Epithelial cell of proximal tubule (primary cell): ENCODE data around the gene PTBP1. TPM values are rescaled to one million over a fixed set of nuclear protein-coding genes. Genes with fewer than 3 reads are reported as not detected.

Experiments used
- DNase-seq: peaks from one replicate; pipeline ENCODE4 v3.0.0-alpha.2; 2011; ENCODE audit warnings: low read depth
- H3K4me3 ChIP-seq: 2 replicates; pipeline ENCODE4 v1.5.1; 2011; ENCODE audit warnings: low read depth, mild to moderate bottlenecking, low read length
- CTCF ChIP-seq: conservative IDR thresholded peaks from 2 replicates; pipeline ENCODE4 v1.5.1; 2012; ENCODE audit warnings: low read depth, mild to moderate bottlenecking, low read length
- total RNA-seq: library from RNA; depleted of rRNA; stranded (reverse); fragments of >200 nt; gene quantifications from 2 replicates; pipeline ENCODE4 v1.2.3, GENCODE V29; 2015

Gene PTBP1
- total RNA-seq, 1 donor from 2014 or later = 186 TPM

- no peak for DNase-seq
- H3K4me3 ChIP-seq = no peak overlapping the region
- TF ChIP-seq CTCF = no peak
Measured at GRCh38 chr19:791007-791566, 6.2 kb upstream of the PTBP1 start.

DNA sequence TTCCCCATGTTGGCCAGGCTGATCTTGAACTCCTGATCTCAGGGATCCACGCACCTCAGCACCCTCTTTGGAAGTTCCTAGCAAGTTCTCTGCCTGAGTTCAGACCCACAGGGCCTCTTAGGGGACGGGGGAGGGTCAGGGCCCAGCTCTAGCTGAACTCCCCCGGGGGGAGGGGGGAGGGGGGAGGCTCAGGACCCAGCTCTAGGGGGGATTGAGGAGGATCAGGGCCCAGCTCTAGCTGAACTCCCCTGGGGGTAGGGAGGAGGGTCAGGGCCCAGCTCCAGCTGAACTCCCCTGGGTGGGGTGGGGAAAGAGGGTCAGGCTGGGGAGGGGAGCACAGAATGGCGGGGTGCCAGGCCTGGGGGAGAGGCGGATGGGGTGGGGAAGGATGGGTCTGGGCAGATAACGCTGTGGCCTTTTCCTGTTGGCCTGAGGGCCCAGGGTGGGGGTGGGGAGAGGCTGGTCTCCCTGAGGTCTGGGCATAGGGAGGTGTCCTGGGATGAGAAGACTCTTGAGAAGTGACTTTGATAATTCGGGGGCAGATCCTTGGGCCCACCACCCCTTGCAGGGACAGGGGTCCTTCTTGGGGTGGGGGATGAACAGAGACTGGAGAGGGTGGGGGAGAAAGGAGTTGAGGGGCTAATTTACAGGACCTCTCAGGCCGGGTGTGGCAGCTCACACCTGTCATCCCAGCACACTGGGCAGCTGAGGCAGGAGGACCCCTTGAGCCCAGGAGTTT lies 5.5 kb upstream of the PTBP1 start:
- H3K4me3 ChIP-seq = no peak overlapping the region
- TF ChIP-seq CTCF = no peak
- DNase-seq = no peak

DNA sequence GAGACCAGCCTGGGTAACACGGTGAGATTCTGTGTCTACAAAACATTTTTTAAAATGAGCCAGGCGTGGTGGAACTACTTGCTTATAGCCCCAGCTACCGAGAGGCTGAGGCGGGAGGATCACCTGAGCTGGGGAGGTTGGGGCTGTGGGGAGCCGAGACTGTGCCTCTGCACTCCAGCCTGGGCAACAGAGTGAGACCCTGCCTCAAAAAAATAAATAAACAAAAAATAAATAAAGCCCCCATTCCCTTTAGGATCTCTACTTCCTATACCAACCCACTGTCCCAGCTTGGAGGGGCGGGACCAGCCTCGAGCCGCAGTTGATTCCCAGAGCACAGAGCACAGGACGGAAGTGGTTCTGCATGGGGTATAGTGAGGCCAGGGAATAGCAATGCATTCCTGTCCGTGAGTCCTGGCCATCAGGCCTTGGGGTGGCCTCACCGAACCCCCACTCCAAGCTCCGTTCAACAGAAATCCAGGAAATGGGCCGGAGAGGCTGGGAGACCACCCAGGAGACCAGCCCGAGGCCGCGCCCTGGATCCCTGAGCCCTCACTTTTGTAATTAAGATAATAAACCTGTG lies 4.9 kb upstream of the PTBP1 start:
- DNase-seq = no peak
- no peak overlapping the region for H3K4me3 ChIP-seq
- no peak for TF ChIP-seq CTCF

GRCh38 chr19:793806-794205 lies 3.4 kb upstream of the PTBP1 start:
- no peak for TF ChIP-seq CTCF
- DNase-seq = no peak
- H3K4me3 ChIP-seq = no peak overlapping the region

DNA sequence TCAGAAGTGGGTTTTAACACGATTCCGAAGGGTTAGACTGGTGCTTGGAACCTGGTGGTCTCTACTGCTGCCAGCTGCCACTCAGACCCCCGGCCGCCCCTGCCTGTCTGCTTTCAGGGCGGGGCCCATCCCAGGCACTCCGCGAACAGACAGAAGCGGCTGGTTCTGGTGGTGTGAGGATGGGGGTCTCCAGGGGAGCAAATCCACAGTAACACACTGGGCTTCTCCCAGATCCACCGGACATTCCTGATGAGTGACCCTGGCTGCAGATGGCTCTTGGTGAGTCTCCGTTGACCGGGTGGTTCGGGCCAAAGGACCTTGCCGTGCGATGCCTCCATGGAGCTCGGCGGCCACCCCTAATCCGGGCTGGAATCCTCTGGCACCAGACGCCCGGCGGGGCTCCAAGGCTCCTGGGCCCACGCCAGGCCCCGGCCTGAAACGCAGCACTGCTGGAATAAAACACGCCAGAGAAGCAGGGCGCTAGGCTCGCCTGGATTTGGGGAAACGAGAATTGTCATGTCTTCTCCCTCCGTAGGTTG lies 2.1 kb upstream of the PTBP1 start:
- no peak for DNase-seq
- TF ChIP-seq CTCF = no peak

GRCh38 chr19:795691-796581 lies 1.3 kb upstream of the PTBP1 start:
- no peak for TF ChIP-seq CTCF
- DNase-seq = no peak
- peak overlapping the region; percentile 84 for H3K4me3 ChIP-seq

More for the DNA sequence above, 2.1 kb upstream of the PTBP1 start:
- no peak overlapping the region for H3K4me3 ChIP-seq
